CD8-positive, alpha-beta memory T cell (primary cell): ENCODE measurements around the gene CFAP97D2. TPM values are rescaled to one million over a fixed set of nuclear protein-coding genes. Genes with fewer than 3 reads are reported as not detected.

Experiments used
- CTCF ChIA-PET: fragments of 350-600 bp; sonication (Branson Sonifier 250); formaldehyde crosslinking; loops from one replicate; lab custom pipeline; 2021; ENCODE audit warnings: antibody characterized with exemption; lab: Charles Lee
- POLR2A ChIA-PET: fragments of 350-600 bp; sonication (Branson Sonifier 250); formaldehyde crosslinking; loops from one replicate; lab custom pipeline; 2021; ENCODE audit warnings: antibody characterized with exemption; lab: Charles Lee
- DNase-seq, 5 donors: peaks; one replicate each; pipeline versions ENCODE4 v3.0.0 to v3.0.0-alpha.2; 2020 to 2022; ENCODE audit warnings: mixed read lengths in 1 of 5
- H3K27ac ChIP-seq: one replicate; pipeline ENCODE4 v1.7.0; 2013; ENCODE audit warnings: low read depth, mild to moderate bottlenecking, low read length, moderate library complexity
- H3K27me3 ChIP-seq: 2 replicates; pipeline ENCODE4 v1.7.0; 2013; ENCODE audit warnings: low read length, mild to moderate bottlenecking; ENCODE audit not compliant: insufficient read depth, poor library complexity, severe bottlenecking
- H3K36me3 ChIP-seq: 2 replicates; pipeline ENCODE4 v1.7.0; 2013; ENCODE audit warnings: mild to moderate bottlenecking, low read length, moderate library complexity; ENCODE audit not compliant: insufficient read depth
- H3K4me1 ChIP-seq: 2 replicates; pipeline ENCODE4 v1.7.0; 2013; ENCODE audit warnings: mild to moderate bottlenecking, low read length, moderate library complexity; ENCODE audit not compliant: insufficient read depth
- H3K4me3 ChIP-seq: 2 replicates; pipeline ENCODE4 v1.7.0; 2013; ENCODE audit warnings: mild to moderate bottlenecking, low read length
- H3K9me3 ChIP-seq: 2 replicates; pipeline ENCODE4 v1.7.0; 2013; ENCODE audit warnings: mild to moderate bottlenecking, low read length
- H3K27ac Mint-ChIP-seq, 8 donors: one replicate each; pipeline ENCODE4 v1.8.0; 2020 to 2021; ENCODE audit warnings: mixed read lengths in 8 of 8, mild to moderate bottlenecking in 6 of 8, inconsistent platforms in 3 of 8, moderate library complexity in 3 of 8
- H3K27me3 Mint-ChIP-seq, 2 donors: one replicate each; pipeline ENCODE4 v1.8.0; 2020 to 2021; ENCODE audit warnings: mixed read lengths in 2 of 2, mild to moderate bottlenecking in 1 of 2, moderate library complexity in 1 of 2
- H3K36me3 Mint-ChIP-seq, 3 donors: one replicate each; pipeline ENCODE4 v1.8.0; 2020 to 2021; ENCODE audit warnings: mixed read lengths in 3 of 3, inconsistent platforms in 1 of 3, mild to moderate bottlenecking in 1 of 3
- H3K4me1 Mint-ChIP-seq, 3 donors: one replicate each; pipeline ENCODE4 v1.8.0; 2020 to 2021; ENCODE audit warnings: mixed read lengths in 3 of 3, inconsistent platforms in 1 of 3, mild to moderate bottlenecking in 1 of 3
- H3K4me3 Mint-ChIP-seq, 7 donors: one replicate each; pipeline ENCODE4 v1.8.0; 2020 to 2021; ENCODE audit warnings: mixed read lengths in 7 of 7, mild to moderate bottlenecking in 6 of 7, moderate library complexity in 4 of 7, inconsistent platforms in 2 of 7
- H3K9me3 Mint-ChIP-seq, 5 donors: one replicate each; pipeline ENCODE4 v1.8.0; 2020 to 2022; ENCODE audit warnings: mixed read lengths in 5 of 5, mild to moderate bottlenecking in 3 of 5, moderate library complexity in 2 of 5, inconsistent platforms in 1 of 5
- polyA plus RNA-seq: library from polyadenylated mRNA; unstranded; fragments of 300-500 nt; fragmentation: Illumina TruSeq; gene quantifications from one replicate; pipeline ENCODE4 v1.2.3, GENCODE V29; 2021
- total RNA-seq, 2 experiments: library from RNA; stranded (reverse); gene quantifications; one replicate each; pipeline ENCODE4 v1.2.3, GENCODE V29; 2021

Gene CFAP97D2
- total and polyA plus RNA-seq, 3 experiments from 2014 or later, result 0.31 TPM; not detected in 2

GRCh38 chr13:114140906-114141250 lies 38.2 kb upstream of the CFAP97D2 start:
- H3K4me3 ChIP-seq, result peak overlapping the region; percentile 34
- peaks cover 63% of the 10 kb centered on the region for H3K4me1 ChIP-seq

DNA sequence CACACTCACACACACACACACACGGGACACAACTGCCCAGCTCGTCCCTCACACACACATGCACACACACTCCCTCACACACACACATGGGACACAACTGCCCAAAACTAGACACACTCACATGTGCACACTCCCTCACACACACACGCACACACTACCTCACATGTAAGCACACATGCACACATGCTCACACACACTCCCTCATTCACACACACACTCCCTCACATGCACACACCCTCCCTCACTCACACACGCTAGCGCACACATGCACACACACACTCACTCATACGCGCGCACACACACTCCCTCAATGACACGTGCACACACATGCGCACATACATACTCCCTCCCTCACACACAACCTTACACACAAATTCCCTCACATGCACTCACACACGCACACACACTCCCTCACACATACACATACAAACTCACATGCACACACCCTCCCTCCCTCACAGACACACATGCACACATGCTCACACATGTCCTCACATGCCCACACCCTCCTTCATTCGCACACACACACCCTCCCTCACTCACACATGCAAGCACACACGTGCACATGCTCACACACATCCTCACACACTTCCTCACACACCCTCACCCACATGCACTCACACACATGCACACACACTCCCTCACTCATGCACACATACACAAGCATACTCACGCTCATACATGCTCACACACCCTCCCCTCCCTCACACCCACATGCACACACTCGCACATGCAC lies 37.6 kb upstream of the CFAP97D2 start:
- Mint-ChIP-seq H3K9me3 (no peaks in the 10 kb centered on the region), H3K27ac (no peak overlapping the region), H3K4me3 (no peak overlapping the region), H3K27me3 (no peaks in the 10 kb centered on the region), H3K36me3 (no peaks in the 10 kb centered on the region), H3K4me1 (peaks cover 2 to 28% (median 26%) of the 10 kb centered on the region in 3 donors)
- Histone ChIP-seq H3K27me3 (no peaks in the 10 kb centered on the region), H3K4me3 (peak overlapping the region; percentile 34), H3K27ac (no peak overlapping the region), H3K4me1 (peaks cover 68% of the 10 kb centered on the region), H3K36me3 (no peaks in the 10 kb centered on the region), H3K9me3 (no peaks in the 10 kb centered on the region)
- DNase-seq, result no peak
- POLR2A ChIA-PET, result interaction anchor here (0.8 to 2.1 kb wide), 5 partner anchors 9 to 21 kb away, joined by 3 to 25 read pairs (median 9); partner anchors contain the start of gene RASA3
- CTCF ChIA-PET, result interaction anchor here (1.1 to 2.0 kb wide), 6 partner anchors 10 to 85 kb away, joined by 3 to 8 read pairs (median 6); no protein-coding TSS in a partner anchor

More at GRCh38 chr13:114140906-114141250, 38.2 kb upstream of the CFAP97D2 start:
- no peak overlapping the region for H3K27ac Mint-ChIP-seq
- Histone ChIP-seq H3K27ac (peak overlapping the region; percentile 35), H3K9me3 (no peaks in the 10 kb centered on the region), H3K27me3 (no peaks in the 10 kb centered on the region), H3K36me3 (no peaks in the 10 kb centered on the region)
- H3K9me3 Mint-ChIP-seq, result no peaks in the 10 kb centered on the region
- no peaks in the 10 kb centered on the region for H3K36me3 Mint-ChIP-seq
- H3K27me3 Mint-ChIP-seq, result no peaks in the 10 kb centered on the region
- DNase-seq, result peak in 4 of 5 donors; percentile 19 to 74 (median 42)
- H3K4me3 Mint-ChIP-seq, result no peak overlapping the region
- H3K4me1 Mint-ChIP-seq, result peaks cover 8 to 23% (median 21%) of the 10 kb centered on the region in 3 donors
- POLR2A ChIA-PET, result interaction anchor here (0.8 to 2.1 kb wide), 6 partner anchors 7 to 30 kb away, joined by 3 to 25 read pairs (median 7); partner anchors contain the start of gene RASA3
- CTCF ChIA-PET, result interaction anchor here (1.0 to 1.9 kb wide), 7 partner anchors 10 to 85 kb away, joined by 3 to 7 read pairs (median 3); no protein-coding TSS in a partner anchor

GRCh38 chr13:114142137-114142550 lies 36.9 kb upstream of the CFAP97D2 start:
- ChIA-PET CTCF (interaction anchor here (1.0 to 2.0 kb wide), 9 partner anchors 10 to 87 kb away, joined by 3 to 10 read pairs (median 4); no protein-coding TSS in a partner anchor), POLR2A (interaction anchor here (1.1 to 2.0 kb wide), 4 partner anchors 10 to 20 kb away, joined by 3 to 18 read pairs (median 5); partner anchors contain the start of gene RASA3)
- no peaks in the 10 kb centered on the region for H3K27me3 Mint-ChIP-seq
- Histone ChIP-seq H3K36me3 (no peaks in the 10 kb centered on the region), H3K4me1 (peaks cover 75% of the 10 kb centered on the region), H3K4me3 (peak overlapping the region; percentile 34), H3K9me3 (no peaks in the 10 kb centered on the region), H3K27me3 (no peaks in the 10 kb centered on the region), H3K27ac (peak overlapping the region; percentile 63)
- no peaks in the 10 kb centered on the region for H3K9me3 Mint-ChIP-seq
- H3K36me3 Mint-ChIP-seq, result no peaks in the 10 kb centered on the region
- H3K27ac Mint-ChIP-seq, result no peak overlapping the region
- H3K4me3 Mint-ChIP-seq, result no peak overlapping the region
- H3K4me1 Mint-ChIP-seq, result peaks cover 0 to 35% (median 34%) of the 10 kb centered on the region in 3 donors
- no peak for DNase-seq

GRCh38 chr13:114142640-114143490 lies 36.2 kb upstream of the CFAP97D2 start:
- H3K27me3 Mint-ChIP-seq, result no peaks in the 10 kb centered on the region
- peak overlapping the region; percentile 63 for H3K27ac ChIP-seq

GRCh38 chr13:114143806-114144605 lies 35.1 kb upstream of the CFAP97D2 start:
- POLR2A ChIA-PET, result interaction anchor here (0.9 to 2.0 kb wide), 4 partner anchors 13 to 34 kb away, joined by 3 to 18 read pairs (median 4); no protein-coding TSS in a partner anchor
- CTCF ChIA-PET, result interaction anchor here (1.5 to 2.0 kb wide), 3 partner anchors 33 to 83 kb away, joined by 3 to 10 read pairs (median 8); no protein-coding TSS in a partner anchor
- H3K27ac ChIP-seq, result peak overlapping the region; percentile 63
- Mint-ChIP-seq H3K4me1 (peaks cover 14 to 41% (median 39%) of the 10 kb centered on the region in 3 donors), H3K27ac (peak overlapping the region in 4 of 8 donors; percentile 70 to 96 (median 93)), H3K27me3 (peaks cover 0 to 2% of the 10 kb centered on the region in 2 donors), H3K9me3 (no peaks in the 10 kb centered on the region), H3K4me3 (no peak overlapping the region), H3K36me3 (no peaks in the 10 kb centered on the region)
- peak in 3 of 5 donors; percentile 43 to 73 (median 62) for DNase-seq
- H3K9me3 ChIP-seq, result no peaks in the 10 kb centered on the region
- H3K27me3 ChIP-seq, result no peaks in the 10 kb centered on the region
- H3K4me1 ChIP-seq, result peaks cover 90% of the 10 kb centered on the region
- H3K4me3 ChIP-seq, result peak overlapping the region; percentile 39
- no peaks in the 10 kb centered on the region for H3K36me3 ChIP-seq

More at GRCh38 chr13:114142640-114143490, 36.2 kb upstream of the CFAP97D2 start:
- H3K9me3 Mint-ChIP-seq, result no peaks in the 10 kb centered on the region
- no peaks in the 10 kb centered on the region for H3K36me3 ChIP-seq
- no peaks in the 10 kb centered on the region for H3K27me3 ChIP-seq
- peaks cover 81% of the 10 kb centered on the region for H3K4me1 ChIP-seq
- H3K4me3 ChIP-seq, result peak overlapping the region; percentile 39
- peaks cover 2 to 31% (median 29%) of the 10 kb centered on the region in 3 donors for H3K4me1 Mint-ChIP-seq
- no peak overlapping the region for H3K4me3 Mint-ChIP-seq
- no peaks in the 10 kb centered on the region for H3K9me3 ChIP-seq
- POLR2A ChIA-PET, result interaction anchor here (0.5 to 2.0 kb wide), 8 partner anchors 10 to 45 kb away, joined by 3 to 18 read pairs (median 4); partner anchors contain the start of gene RASA3
- CTCF ChIA-PET, result interaction anchor here (0.7 to 2.0 kb wide), 13 partner anchors 9 to 111 kb away, joined by 3 to 10 read pairs (median 4); no protein-coding TSS in a partner anchor
- no peaks in the 10 kb centered on the region for H3K36me3 Mint-ChIP-seq
- H3K27ac Mint-ChIP-seq, result no peak overlapping the region
- DNase-seq, result peak; percentile 62 to 91 (median 91)

GRCh38 chr13:114144606-114145244 lies 34.3 kb upstream of the CFAP97D2 start:
- peak overlapping the region; percentile 39 for H3K4me3 ChIP-seq
- H3K4me1 Mint-ChIP-seq, result peaks cover 21 to 48% (median 46%) of the 10 kb centered on the region in 3 donors

More at GRCh38 chr13:114144606-114145244, 34.3 kb upstream of the CFAP97D2 start:
- H3K27me3 Mint-ChIP-seq, result peaks cover 0 to 2% of the 10 kb centered on the region in 2 donors
- Histone ChIP-seq H3K9me3 (no peaks in the 10 kb centered on the region), H3K4me1 (peaks cover 96% of the 10 kb centered on the region), H3K27me3 (no peaks in the 10 kb centered on the region), H3K36me3 (no peaks in the 10 kb centered on the region), H3K27ac (peak overlapping the region; percentile 63)
- H3K27ac Mint-ChIP-seq, result peak overlapping the region in 5 of 8 donors; percentile 79 to 96 (median 93)
- ChIA-PET CTCF (interaction anchor here (1.5 kb wide), 1 partner anchor 37 kb away, joined by 3 read pairs; no protein-coding TSS in a partner anchor), POLR2A (interaction anchor here (1.1 to 1.8 kb wide), 3 partner anchors 14 to 17 kb away, joined by 3 to 5 read pairs (median 3); no protein-coding TSS in a partner anchor)
- peak in 1 of 5 donors; percentile 16 for DNase-seq
- H3K4me3 Mint-ChIP-seq, result peak overlapping the region in 6 of 7 donors; percentile 33 to 68 (median 59)
- H3K36me3 Mint-ChIP-seq, result no peaks in the 10 kb centered on the region
- no peaks in the 10 kb centered on the region for H3K9me3 Mint-ChIP-seq
